GM06990 (cell line): ENCODE measurements around the gene URM1.

ENCODE experiments used
- DNase-seq: peaks from one replicate; pipeline ENCODE4 v3.0.0-alpha.2; 2011; ENCODE audit not compliant: insufficient read length; ENCODE audit errors: extremely low read depth
- H3K27me3 ChIP-seq: replicated peaks from 2 replicates; pipeline ENCODE4 v1.6.0; 2011; ENCODE audit warnings: low read length; ENCODE audit not compliant: control insufficient read depth, insufficient read depth
- H3K36me3 ChIP-seq: 2 replicates; pipeline ENCODE4 v1.5.1; 2011; ENCODE audit warnings: low read length; ENCODE audit not compliant: control insufficient read depth, insufficient read depth
- H3K4me3 ChIP-seq: replicated peaks from 2 replicates; pipeline ENCODE4 v1.5.1; 2011; ENCODE audit warnings: low read depth, mild to moderate bottlenecking, control low read depth, low read length
- TF ChIP-seq, protein P1 (sequence below): IDR thresholded peaks from 2 replicates; pipeline ENCODE4 v1.5.1; 2011; ENCODE audit warnings: low read length, control low read depth, mild to moderate bottlenecking, inconsistent platforms; ENCODE audit not compliant: insufficient read depth, poor library complexity, severe bottlenecking

The URM1 gene

DNA sequence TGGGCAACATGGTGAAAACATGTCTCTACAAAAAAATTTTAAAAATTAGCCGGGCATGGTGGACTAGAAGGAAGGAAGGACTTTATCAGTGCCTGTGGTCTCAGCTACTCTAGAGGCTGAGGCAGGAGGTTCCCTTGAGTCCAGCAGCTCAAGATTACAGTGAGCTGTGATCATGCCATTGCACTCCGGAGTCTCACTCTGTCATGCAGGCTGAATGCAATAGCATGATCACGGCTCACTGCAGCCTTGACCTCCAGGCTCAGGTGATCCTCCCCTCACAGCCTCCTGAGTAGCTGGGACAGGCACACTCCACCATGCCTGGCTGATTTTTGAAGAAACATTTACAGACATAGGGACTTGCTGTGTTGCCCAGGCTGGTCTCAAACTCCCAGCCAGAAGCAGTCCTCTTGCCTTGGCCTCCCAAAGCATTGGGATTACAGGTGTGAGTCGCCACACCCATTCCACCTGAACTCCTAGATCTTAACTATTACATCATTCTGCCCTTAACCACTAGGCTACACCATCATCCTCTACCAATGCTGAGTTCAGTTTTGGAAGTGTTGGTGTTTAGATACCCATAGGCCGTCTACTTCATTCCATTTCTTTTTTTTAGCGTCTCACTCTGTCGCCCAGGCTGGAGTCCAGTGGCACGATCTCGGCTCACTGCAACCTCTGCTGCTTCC, 2.0 kb upstream of the URM1 start:
- no peak overlapping the region for H3K4me3 ChIP-seq
- H3K27me3 ChIP-seq, result no peaks in the 10 kb centered on the region
- H3K36me3 ChIP-seq, result peaks cover 2% of the 10 kb centered on the region
- no peak for DNase-seq
- TF ChIP-seq, protein P1, sequence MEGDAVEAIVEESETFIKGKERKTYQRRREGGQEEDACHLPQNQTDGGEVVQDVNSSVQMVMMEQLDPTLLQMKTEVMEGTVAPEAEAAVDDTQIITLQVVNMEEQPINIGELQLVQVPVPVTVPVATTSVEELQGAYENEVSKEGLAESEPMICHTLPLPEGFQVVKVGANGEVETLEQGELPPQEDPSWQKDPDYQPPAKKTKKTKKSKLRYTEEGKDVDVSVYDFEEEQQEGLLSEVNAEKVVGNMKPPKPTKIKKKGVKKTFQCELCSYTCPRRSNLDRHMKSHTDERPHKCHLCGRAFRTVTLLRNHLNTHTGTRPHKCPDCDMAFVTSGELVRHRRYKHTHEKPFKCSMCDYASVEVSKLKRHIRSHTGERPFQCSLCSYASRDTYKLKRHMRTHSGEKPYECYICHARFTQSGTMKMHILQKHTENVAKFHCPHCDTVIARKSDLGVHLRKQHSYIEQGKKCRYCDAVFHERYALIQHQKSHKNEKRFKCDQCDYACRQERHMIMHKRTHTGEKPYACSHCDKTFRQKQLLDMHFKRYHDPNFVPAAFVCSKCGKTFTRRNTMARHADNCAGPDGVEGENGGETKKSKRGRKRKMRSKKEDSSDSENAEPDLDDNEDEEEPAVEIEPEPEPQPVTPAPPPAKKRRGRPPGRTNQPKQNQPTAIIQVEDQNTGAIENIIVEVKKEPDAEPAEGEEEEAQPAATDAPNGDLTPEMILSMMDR, result no peak

DNA sequence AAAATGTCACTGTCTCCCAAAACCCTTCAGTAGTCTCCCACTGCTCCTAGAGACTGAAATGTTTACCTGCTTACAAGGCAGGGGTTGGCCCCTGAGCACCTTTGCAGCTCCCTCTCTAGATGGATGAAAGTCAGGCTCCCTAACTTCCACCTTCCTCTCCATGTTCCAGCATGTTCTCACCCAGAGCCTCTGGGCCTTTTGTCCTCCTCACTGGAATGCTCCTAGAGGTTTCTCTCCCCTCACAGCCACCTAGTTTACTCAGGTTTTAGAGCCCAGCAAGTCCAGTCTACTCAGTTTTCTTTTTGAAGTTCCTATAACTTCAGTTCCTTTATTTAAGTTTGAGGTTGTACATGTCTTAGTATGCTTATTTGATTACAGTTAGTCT, 815 bp upstream of the URM1 start:
- Histone ChIP-seq H3K4me3 (peak overlapping the region; percentile 96), H3K27me3 (no peaks in the 10 kb centered on the region), H3K36me3 (peaks cover 2% of the 10 kb centered on the region)
- no peak for DNase-seq
- TF ChIP-seq, protein P1, result no peak

DNA sequence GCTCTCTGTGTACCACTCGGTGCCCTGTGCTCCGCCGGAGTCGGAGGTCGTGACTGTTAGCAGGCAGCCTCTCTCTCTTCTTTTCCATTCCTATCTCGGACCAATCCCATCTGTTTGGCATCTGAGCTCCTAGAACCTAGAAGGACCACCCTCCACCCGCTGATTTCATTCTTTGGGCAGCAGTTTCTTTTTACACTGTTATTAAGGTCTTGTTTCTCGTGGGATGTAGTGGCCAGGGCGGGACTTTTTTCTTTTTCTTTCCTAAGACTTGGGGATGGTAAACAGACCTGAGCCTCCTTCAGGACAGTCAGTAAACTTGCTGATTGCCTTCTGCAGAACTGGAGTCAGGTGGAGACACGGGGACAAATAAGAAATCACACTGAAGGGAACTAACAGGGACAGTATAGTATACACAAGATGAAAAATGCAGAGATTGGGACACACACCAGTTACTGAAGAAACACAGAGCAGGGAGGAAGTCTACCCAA, 500 bp downstream of the URM1 start:
- peak overlapping the region; percentile 96 for H3K4me3 ChIP-seq
- no peaks in the 10 kb centered on the region for H3K27me3 ChIP-seq
- peaks cover 2% of the 10 kb centered on the region for H3K36me3 ChIP-seq
- TF ChIP-seq, protein P1, result no peak
- no peak for DNase-seq

DNA sequence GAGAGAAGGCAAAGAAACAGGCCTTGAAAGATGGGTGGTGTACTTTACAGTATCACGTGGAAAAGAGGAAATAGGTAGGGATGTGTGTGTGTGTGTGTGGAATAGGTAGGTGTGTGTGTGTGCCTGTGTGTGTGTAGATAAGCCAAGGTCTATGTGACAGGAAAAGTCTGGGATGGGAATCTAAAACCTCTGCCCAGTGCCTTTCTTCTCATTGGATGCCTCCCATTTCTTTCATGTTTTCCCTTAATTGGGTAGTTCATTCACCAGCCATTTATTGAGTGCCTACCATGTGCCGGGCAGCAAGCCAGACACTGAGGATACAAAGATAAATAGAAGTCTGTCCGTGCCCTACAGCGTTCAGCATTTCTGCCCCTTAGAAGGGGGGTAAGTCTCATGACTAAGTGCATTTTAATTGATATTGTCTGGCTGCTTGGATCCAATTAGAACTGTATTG, 1.0 kb downstream of the URM1 start:
- TF ChIP-seq, protein P1, result no peak
- H3K4me3 ChIP-seq, result peak overlapping the region; percentile 96
- H3K27me3 ChIP-seq, result no peaks in the 10 kb centered on the region
- peaks cover 2% of the 10 kb centered on the region for H3K36me3 ChIP-seq
- no peak for DNase-seq

DNA sequence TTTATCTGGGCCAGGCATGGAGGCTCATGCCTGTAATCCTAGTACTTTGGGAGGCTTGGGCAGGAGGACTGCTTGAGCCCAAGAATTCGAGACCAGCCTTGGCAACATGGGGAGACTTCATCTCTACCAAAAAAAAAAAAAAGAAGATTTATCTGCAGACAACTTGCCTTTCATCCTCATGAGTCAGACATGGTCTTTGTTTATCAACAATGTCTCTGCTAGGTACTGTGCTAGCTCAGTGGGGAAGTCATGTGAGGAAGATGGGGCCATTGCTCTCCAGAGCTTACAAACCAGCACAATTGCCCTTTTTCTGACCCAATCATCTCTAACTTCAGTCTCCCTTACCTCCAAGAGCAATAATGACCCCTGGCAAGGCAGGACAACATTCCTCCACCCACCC, 1.6 kb downstream of the URM1 start:
- TF ChIP-seq, protein P1, result no peak
- no peak for DNase-seq
- Histone ChIP-seq H3K27me3 (no peaks in the 10 kb centered on the region), H3K4me3 (no peak overlapping the region), H3K36me3 (peaks cover 2% of the 10 kb centered on the region)
